T-helper 17 cell (primary cell): ENCODE results near the gene LRRC3. TPM values are rescaled to one million over a fixed set of nuclear protein-coding genes. Genes with fewer than 3 reads are reported as not detected.
A peak's percentile ranks its signal among the peaks of the same experiment; 100 is the strongest.

ENCODE experiments used
- ATAC-seq: fragments of 150-1000 bp; cut with Tn5 transposase; 2 replicates; pipeline ENCODE4 v1.10.0; 2021; ENCODE audit warnings: mild to moderate bottlenecking, moderate library complexity
- DNase-seq, 3 donors: peaks; one replicate each; pipeline versions ENCODE4 v3.0.0 to v3.0.0-alpha.2; 2020 to 2021
- H3K9me3 ChIP-seq: one replicate; pipeline ENCODE4 v1.7.0; 2013; ENCODE audit warnings: low read length, mild to moderate bottlenecking; ENCODE audit not compliant: control insufficient read depth, poor library complexity, severe bottlenecking
- H3K27ac Mint-ChIP-seq: one replicate; pipeline ENCODE4 v1.8.0; 2022; ENCODE audit warnings: mild to moderate bottlenecking, moderate library complexity, mixed read lengths
- H3K27me3 Mint-ChIP-seq: one replicate; pipeline ENCODE4 v1.8.0; 2022; ENCODE audit warnings: mixed read lengths
- H3K36me3 Mint-ChIP-seq: one replicate; pipeline ENCODE4 v1.8.0; 2022; ENCODE audit warnings: low read depth, mixed read lengths
- H3K4me1 Mint-ChIP-seq: one replicate; pipeline ENCODE4 v1.8.0; 2022; ENCODE audit warnings: mild to moderate bottlenecking, mixed read lengths
- H3K4me3 Mint-ChIP-seq: one replicate; pipeline ENCODE4 v1.8.0; 2022; ENCODE audit warnings: mild to moderate bottlenecking, moderate library complexity, mixed read lengths
- total RNA-seq, 4 donors: library from RNA in 2 of 4; stranded (reverse) in 2 of 4; gene quantifications; one replicate each; pipeline ENCODE4 v1.2.3 and lab custom pipeline; 2022 to 2026

LRRC3 gene
- total RNA-seq, 2 donors from 2014 or later = 0.85 to 1.0 TPM

DNA sequence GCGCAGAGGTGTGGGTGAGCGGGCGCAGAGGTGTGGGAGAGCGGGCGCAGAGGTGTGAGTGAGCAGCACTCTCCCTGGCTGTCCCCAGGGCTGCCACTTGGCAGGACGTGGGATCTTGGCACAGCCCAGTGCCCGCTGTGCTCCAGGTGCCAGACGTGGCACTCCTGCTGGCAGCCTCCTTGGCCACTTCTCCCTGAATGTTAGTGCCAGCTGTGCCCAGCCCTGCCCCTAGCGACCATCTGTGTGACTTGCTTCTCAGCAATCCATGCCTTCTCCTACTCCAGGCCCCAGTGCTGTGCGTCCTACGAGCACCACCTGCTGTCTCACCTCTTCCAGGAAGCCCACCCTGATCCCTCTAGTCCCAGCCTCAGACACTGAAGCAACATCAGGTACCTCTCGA lies 54.2 kb downstream of the LRRC3 start:
- no peaks in the 10 kb centered on the region for H3K9me3 ChIP-seq
- H3K4me3 Mint-ChIP-seq = peak overlapping the region; percentile 74
- no peaks in the 10 kb centered on the region for H3K36me3 Mint-ChIP-seq
- ATAC-seq (no peak), DNase-seq (no peak)
- no peaks in the 10 kb centered on the region for H3K27me3 Mint-ChIP-seq
- H3K27ac Mint-ChIP-seq = no peak overlapping the region
- no peaks in the 10 kb centered on the region for H3K4me1 Mint-ChIP-seq

DNA sequence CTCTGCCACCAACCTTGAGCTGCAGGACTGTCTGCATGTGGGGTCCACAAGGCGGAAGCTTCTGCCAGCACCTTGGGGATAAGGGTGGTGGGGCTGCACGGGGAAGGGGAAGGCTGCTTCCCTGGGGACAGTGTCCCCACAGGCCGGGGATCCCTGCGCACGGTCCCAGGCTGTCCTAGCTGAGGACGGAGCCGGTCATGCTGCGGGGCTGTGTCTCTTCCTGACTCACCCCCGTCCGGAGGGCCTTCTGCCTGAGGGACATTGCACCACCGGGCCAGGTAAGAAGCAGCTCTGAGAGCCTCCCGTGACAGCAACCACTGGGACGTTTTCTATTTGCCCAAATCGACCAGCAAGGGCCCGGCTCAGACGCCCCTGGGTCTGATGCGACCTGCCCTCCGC lies 54.8 kb downstream of the LRRC3 start:
- no peak for ATAC-seq
- peak overlapping the region; percentile 65 for H3K4me3 Mint-ChIP-seq

DNA sequence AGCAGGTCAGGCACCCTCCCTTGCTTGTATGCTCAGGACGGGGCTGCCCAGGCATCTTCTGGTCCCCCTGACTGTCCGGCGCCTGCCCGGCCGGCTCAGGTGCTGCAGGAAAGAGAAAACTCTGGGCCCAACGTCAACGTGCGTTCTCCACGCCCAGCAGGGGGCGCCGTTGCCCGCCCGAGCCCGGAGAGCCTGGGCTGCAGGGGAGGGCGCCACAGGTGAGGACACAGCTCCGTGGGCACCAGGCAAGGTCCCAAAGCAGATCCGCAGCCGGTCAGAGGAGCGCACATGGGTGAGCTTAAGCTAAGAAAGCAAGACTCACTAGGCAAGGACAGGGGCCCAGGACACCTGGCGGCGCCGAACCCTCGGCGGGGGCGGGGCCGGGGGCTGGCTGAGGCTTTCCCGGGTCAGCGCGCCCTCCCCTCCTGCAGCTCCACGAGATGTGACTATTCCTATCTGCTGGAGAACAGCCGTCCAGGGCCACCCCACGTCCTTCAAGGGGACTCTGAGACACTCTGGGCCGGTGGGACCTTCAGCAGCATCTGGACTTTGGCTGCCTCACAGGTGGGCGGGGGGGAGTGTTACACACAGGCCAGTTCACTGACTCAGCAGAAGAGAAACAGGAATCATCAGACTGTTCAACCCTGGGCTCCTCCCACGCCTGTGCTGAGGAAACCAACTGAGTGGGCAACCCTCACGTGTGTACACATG lies 55.4 kb downstream of the LRRC3 start:
- no peaks in the 10 kb centered on the region for H3K9me3 ChIP-seq

More for the DNA sequence above, 54.8 kb downstream of the LRRC3 start:
- H3K27me3 Mint-ChIP-seq = no peaks in the 10 kb centered on the region
- no peak overlapping the region for H3K27ac Mint-ChIP-seq
- no peaks in the 10 kb centered on the region for H3K36me3 Mint-ChIP-seq
- no peaks in the 10 kb centered on the region for H3K9me3 ChIP-seq
- no peaks in the 10 kb centered on the region for H3K4me1 Mint-ChIP-seq
- no peak for DNase-seq

DNA sequence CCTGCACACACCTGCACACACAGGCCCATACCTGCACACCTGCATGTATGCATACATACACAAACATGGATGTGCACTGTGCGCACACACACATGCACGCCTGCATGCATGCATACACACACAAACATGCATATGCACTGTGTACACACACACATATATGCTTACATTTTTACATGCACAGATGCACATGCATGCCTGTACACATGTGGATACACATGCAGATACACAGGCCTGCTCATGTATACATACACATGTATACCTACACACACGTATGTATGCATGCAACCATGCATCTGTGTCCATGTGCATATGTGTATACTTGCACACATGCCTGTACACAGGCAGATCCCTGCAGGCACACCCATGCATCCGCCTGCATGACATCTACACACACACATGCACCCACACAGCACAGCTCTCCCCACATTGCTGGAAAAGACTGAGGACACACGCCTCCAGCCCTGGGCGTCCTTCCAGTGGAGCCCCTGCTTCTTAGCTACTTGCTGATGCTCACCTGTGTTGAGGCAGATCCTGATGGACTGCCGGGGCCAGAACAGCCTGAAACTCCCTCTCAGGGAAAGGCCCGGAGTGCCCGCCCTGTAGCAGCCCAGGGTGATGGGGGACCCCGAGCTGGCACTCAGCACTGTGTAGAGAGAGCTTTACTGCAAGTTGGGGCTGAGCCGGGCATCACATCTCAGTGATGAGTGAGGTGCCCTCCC lies 56.1 kb downstream of the LRRC3 start:
- H3K4me1 Mint-ChIP-seq = no peaks in the 10 kb centered on the region
- no peaks in the 10 kb centered on the region for H3K36me3 Mint-ChIP-seq
- no peaks in the 10 kb centered on the region for H3K9me3 ChIP-seq
- no peak for DNase-seq
- no peaks in the 10 kb centered on the region for H3K27me3 Mint-ChIP-seq
- H3K27ac Mint-ChIP-seq = no peak overlapping the region
- no peak for ATAC-seq
- peak overlapping the region; percentile 65 for H3K4me3 Mint-ChIP-seq

More for the DNA sequence above, 55.4 kb downstream of the LRRC3 start:
- no peaks in the 10 kb centered on the region for H3K27me3 Mint-ChIP-seq
- no peak overlapping the region for H3K27ac Mint-ChIP-seq
- H3K4me3 Mint-ChIP-seq = peak overlapping the region; percentile 65
- no peaks in the 10 kb centered on the region for H3K4me1 Mint-ChIP-seq
- peak; percentile 91 for ATAC-seq
- no peaks in the 10 kb centered on the region for H3K36me3 Mint-ChIP-seq
- peak; percentile 70 to 86 (median 81) for DNase-seq

Other genes with a start within 250 kb of the LRRC3 start
- 10 to 100 TPM in 1 of 2 donors, 1 to 10 TPM in 1; 9.4 to 19.1 TPM for gene ICOSLG, start 214.6 kb upstream of the LRRC3 start, total RNA-seq
- not detected for gene DNMT3L, start 193.6 kb upstream of the LRRC3 start, total RNA-seq
- gene AIRE, start 169.6 kb upstream of the LRRC3 start, total RNA-seq = 1 to 10 TPM; 1.4 to 3.4 TPM
- gene PFKL, start 155.5 kb upstream of the LRRC3 start, total RNA-seq = 100 to 1,000 TPM; 132 to 176 TPM
- 10 to 100 TPM; 48.0 to 54.2 TPM for gene CFAP410, start 116.1 kb upstream of the LRRC3 start, total RNA-seq
- gene TRPM2, start 101.9 kb upstream of the LRRC3 start, total RNA-seq = 10 to 100 TPM in 1 of 2 donors, 1 to 10 TPM in 1; 2.7 to 26.1 TPM
- gene KRTAP10-1, start 84.7 kb downstream of the LRRC3 start, total RNA-seq = not detected
- not detected for gene KRTAP10-2, start 96.0 kb downstream of the LRRC3 start, total RNA-seq
- gene KRTAP10-3, start 103.3 kb downstream of the LRRC3 start, total RNA-seq = not detected
- gene KRTAP10-4, start 118.2 kb downstream of the LRRC3 start, total RNA-seq = not detected
- not detected for gene KRTAP10-5, start 125.1 kb downstream of the LRRC3 start, total RNA-seq
- gene KRTAP10-6, start 137.0 kb downstream of the LRRC3 start, total RNA-seq = not detected
- gene KRTAP10-7, start 145.1 kb downstream of the LRRC3 start, total RNA-seq = not detected
- gene KRTAP10-8, start 156.6 kb downstream of the LRRC3 start, total RNA-seq = not detected
- not detected for gene KRTAP10-9, start 171.6 kb downstream of the LRRC3 start, total RNA-seq
- gene KRTAP10-10, start 181.8 kb downstream of the LRRC3 start, total RNA-seq = not detected
- not detected for gene KRTAP10-11, start 190.9 kb downstream of the LRRC3 start, total RNA-seq
- not detected for gene KRTAP12-4, start 199.1 kb downstream of the LRRC3 start, total RNA-seq
- gene KRTAP12-3, start 202.4 kb downstream of the LRRC3 start, total RNA-seq = not detected
- not detected for gene KRTAP12-2, start 211.4 kb downstream of the LRRC3 start, total RNA-seq
- not detected for gene KRTAP12-1, start 226.7 kb downstream of the LRRC3 start, total RNA-seq
- not detected for gene KRTAP10-12, start 241.7 kb downstream of the LRRC3 start, total RNA-seq